ENCODE measurements around the gene EPHA4. TPM values are rescaled to one million over a fixed set of nuclear protein-coding genes. Genes with fewer than 3 reads are reported as not detected.

EPHA4 gene
- total and polyA plus RNA-seq, 11 donors: 4.2 to 35.2 (median 19.5) TPM

DNA sequence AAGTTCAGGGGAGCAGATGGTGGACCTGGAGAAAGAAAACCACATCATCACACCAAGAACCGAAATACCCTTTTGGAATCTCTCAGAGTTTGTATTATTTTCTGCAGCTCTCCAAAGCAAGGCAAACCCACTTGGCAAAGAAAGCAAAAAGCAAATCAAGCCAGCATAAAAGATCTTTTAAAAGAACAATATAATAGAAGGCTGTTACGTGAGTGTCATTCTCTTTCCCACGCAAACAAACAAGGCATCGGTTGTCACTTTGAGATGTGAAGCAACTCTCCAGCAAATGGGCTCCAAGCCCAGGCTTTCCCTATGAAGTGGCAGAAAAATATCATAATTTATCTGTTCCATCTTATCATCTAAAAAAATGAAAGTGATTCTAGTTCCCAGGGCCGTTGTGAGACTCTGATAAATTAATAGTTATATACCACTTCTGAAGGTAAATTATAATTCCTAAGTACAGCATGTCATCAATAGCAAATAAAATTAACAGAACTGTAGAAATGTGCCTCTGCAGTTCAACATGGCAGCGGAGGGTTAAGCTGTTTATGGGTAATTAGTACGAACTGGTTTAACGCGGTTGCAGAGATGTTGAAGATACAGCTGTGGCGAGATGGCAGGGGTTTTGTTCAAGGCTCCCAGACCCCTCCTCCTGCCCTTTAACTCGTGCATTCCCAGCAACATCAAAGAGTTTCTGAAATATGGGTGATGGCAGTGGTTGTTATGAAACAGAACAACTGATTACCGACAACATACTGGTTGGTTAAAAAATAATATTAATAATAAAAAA, 89.2 kb downstream of the EPHA4 start:
- WGBS, 4 donors: 64 to 79% (median 73%) methylated on average over 12 of the region's 12 CpGs
- H3K4me1 ChIP-seq: peaks cover 0 to 25% (median 7%) of the 10 kb centered on the region in 12 donors
- no peak overlapping the region for H3K27ac ChIP-seq
- no peak for TF ChIP-seq POLR2A (IDR thresholded peaks at IDR 0.05)
- TF ChIP-seq, protein P1, sequence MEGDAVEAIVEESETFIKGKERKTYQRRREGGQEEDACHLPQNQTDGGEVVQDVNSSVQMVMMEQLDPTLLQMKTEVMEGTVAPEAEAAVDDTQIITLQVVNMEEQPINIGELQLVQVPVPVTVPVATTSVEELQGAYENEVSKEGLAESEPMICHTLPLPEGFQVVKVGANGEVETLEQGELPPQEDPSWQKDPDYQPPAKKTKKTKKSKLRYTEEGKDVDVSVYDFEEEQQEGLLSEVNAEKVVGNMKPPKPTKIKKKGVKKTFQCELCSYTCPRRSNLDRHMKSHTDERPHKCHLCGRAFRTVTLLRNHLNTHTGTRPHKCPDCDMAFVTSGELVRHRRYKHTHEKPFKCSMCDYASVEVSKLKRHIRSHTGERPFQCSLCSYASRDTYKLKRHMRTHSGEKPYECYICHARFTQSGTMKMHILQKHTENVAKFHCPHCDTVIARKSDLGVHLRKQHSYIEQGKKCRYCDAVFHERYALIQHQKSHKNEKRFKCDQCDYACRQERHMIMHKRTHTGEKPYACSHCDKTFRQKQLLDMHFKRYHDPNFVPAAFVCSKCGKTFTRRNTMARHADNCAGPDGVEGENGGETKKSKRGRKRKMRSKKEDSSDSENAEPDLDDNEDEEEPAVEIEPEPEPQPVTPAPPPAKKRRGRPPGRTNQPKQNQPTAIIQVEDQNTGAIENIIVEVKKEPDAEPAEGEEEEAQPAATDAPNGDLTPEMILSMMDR (IDR thresholded peaks at IDR 0.05): no peak
- peaks cover 0 to 19% (median 0%) of the 10 kb centered on the region in 9 donors for H3K36me3 ChIP-seq
- no peaks in the 10 kb centered on the region for H3K27me3 ChIP-seq
- DNase-seq: no peak
- intact Hi-C loops (cut with DNase I): no loop called here
- no peak for ATAC-seq
- no peaks in the 10 kb centered on the region for H3K9me3 ChIP-seq
- H3K4me3 ChIP-seq: no peak overlapping the region

DNA sequence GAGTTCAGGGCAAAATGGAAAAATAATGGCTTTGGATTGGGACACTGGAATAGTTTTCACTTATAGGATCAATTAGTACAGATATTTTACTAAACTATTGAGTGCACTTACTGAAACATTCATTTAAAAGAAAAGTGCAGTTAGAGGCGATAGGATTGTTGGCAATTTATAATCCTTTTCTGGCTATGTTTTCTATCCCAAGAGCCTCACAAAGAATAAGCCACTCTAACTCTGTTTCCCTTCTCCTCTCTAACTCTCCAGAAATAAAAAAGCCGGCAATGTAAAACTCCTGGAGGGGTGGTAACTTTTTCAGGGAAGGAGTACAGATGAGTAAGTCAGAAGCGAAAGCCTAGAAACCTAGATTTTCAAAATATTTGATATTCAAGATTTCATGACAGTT, 91.3 kb downstream of the EPHA4 start:
- Histone ChIP-seq H3K4me3 (no peak overlapping the region), H3K9me3 (no peaks in the 10 kb centered on the region), H3K27ac (no peak overlapping the region), H3K36me3 (peaks cover 0 to 19% (median 0%) of the 10 kb centered on the region in 9 donors), H3K27me3 (no peaks in the 10 kb centered on the region), H3K4me1 (peaks cover 0 to 33% (median 9%) of the 10 kb centered on the region in 12 donors)
- TF ChIP-seq, protein P1 (IDR thresholded peaks at IDR 0.05): no peak
- TF ChIP-seq POLR2A (IDR thresholded peaks at IDR 0.05): no peak
- intact Hi-C loops (cut with DNase I): no loop called here
- no peak for DNase-seq
- ATAC-seq: no peak
- 95 to 98% (median 97%) methylated on average over 3 of the region's 3 CpGs for WGBS, 4 donors

DNA sequence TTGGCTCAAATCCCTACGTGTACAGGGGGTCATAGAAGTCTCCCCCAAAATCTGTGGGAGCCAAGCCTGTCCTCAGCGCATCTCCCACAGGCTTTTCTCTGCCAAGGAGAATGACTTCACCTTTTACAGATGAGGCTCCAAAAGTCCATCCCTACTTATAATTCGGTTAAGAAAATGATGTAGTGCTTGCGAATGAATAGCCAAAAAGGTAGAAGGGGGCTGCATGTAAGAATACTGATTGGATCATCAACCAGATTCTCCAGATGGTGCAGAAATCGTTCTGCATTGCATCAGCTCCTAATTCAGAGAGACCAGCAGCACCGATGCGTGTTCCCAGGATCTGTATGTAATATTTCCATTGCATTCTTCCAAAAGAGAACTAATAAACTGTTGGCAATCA, 91.9 kb downstream of the EPHA4 start:
- no peak overlapping the region for H3K27ac ChIP-seq
- DNase-seq (no peak), ATAC-seq (no peak)
- WGBS, 4 donors: 83 to 88% (median 87%) methylated on average over 7 of the region's 7 CpGs
- no peak overlapping the region for H3K4me3 ChIP-seq
- no peaks in the 10 kb centered on the region for H3K27me3 ChIP-seq
- TF ChIP-seq, protein P1 (IDR thresholded peaks at IDR 0.05): no peak
- TF ChIP-seq POLR2A (IDR thresholded peaks at IDR 0.05): no peak
- H3K4me1 ChIP-seq: peaks cover 0 to 31% (median 9%) of the 10 kb centered on the region in 12 donors
- peaks cover 0 to 19% (median 0%) of the 10 kb centered on the region in 9 donors for H3K36me3 ChIP-seq
- intact Hi-C loops (cut with DNase I): no loop called here
- H3K9me3 ChIP-seq: no peaks in the 10 kb centered on the region

- no peaks in the 10 kb centered on the region for H3K27me3 ChIP-seq
- H3K4me1 ChIP-seq: peaks cover 0 to 21% (median 6%) of the 10 kb centered on the region in 12 donors
- TF ChIP-seq POLR2A (IDR thresholded peaks at IDR 0.05): no peak
- TF ChIP-seq, protein P1 (IDR thresholded peaks at IDR 0.05): peak in 2 of 12 donors; percentile 11 to 28
- ATAC-seq (peak in 3 of 4 donors; percentile 36 to 67 (median 38)), DNase-seq (no peak)
- peak overlapping the region in 2 of 12 donors; percentile 38 to 41 for H3K27ac ChIP-seq
- H3K4me3 ChIP-seq: no peak overlapping the region
- WGBS, 4 donors: 50 to 70% (median 61%) methylated on average over 2 of the region's 2 CpGs
- H3K36me3 ChIP-seq: peaks cover 0 to 19% (median 0%) of the 10 kb centered on the region in 9 donors
- H3K9me3 ChIP-seq: no peaks in the 10 kb centered on the region
- intact Hi-C loops (cut with DNase I): loop anchor here in 1 of 10 donors (2.0 kb wide), 1 partner anchor 40 kb away; no protein-coding TSS in a partner anchor
These were observed 93.6 kb downstream of the EPHA4 start for GRCh38 chr2:221478485-221478863.
